Osteocyte (in vitro differentiated cells): ENCODE measurements around the gene TNFRSF21. TPM values are rescaled to one million over a fixed set of nuclear protein-coding genes. Genes with fewer than 3 reads are reported as not detected.
"Not testable (repeated sequence)": the region's sequence is repeated elsewhere in the genome, so short reads cannot be mapped to it uniquely, and the experiment has no call there.

ENCODE experiments used
- DNase-seq: peaks from one replicate; pipeline ENCODE4 v3.0.0; 2021; ENCODE audit warnings: mixed read lengths; ENCODE audit not compliant: unreplicated experiment; ENCODE audit errors: extremely low spot score
- H3K27ac Mint-ChIP-seq: one replicate; pipeline ENCODE4 v1.8.0; 2021; ENCODE audit warnings: mild to moderate bottlenecking, mixed read lengths; ENCODE audit not compliant: unreplicated experiment
- H3K27me3 Mint-ChIP-seq: one replicate; pipeline ENCODE4 v1.8.0; 2021; ENCODE audit warnings: mixed read lengths; ENCODE audit not compliant: unreplicated experiment
- H3K36me3 Mint-ChIP-seq: one replicate; pipeline ENCODE4 v1.8.0; 2021; ENCODE audit warnings: mixed read lengths; ENCODE audit not compliant: unreplicated experiment
- H3K4me1 Mint-ChIP-seq: one replicate; pipeline ENCODE4 v1.8.0; 2021; ENCODE audit warnings: mixed read lengths; ENCODE audit not compliant: unreplicated experiment
- H3K4me3 Mint-ChIP-seq: one replicate; pipeline ENCODE4 v1.8.0; 2021; ENCODE audit warnings: mild to moderate bottlenecking, moderate library complexity, mixed read lengths; ENCODE audit not compliant: unreplicated experiment
- H3K9me3 Mint-ChIP-seq: one replicate; pipeline ENCODE4 v1.8.0; 2021; ENCODE audit warnings: mixed read lengths; ENCODE audit not compliant: unreplicated experiment
- total RNA-seq: library from RNA; stranded (reverse); gene quantifications from 2 replicates; pipeline ENCODE4 v1.2.1, GENCODE V29; 2021
- TF ChIP-seq, protein P1 (sequence below): fragments of 200-600 bp; sonication (generic); IDR thresholded peaks from 2 replicates; pipeline ENCODE4 v1.5.0; 2021; ENCODE audit warnings: antibody characterized with exemption, mild to moderate bottlenecking, moderate library complexity

Gene TNFRSF21
- total RNA-seq, 1 donor from 2014 or later: 2.5 TPM

DNA sequence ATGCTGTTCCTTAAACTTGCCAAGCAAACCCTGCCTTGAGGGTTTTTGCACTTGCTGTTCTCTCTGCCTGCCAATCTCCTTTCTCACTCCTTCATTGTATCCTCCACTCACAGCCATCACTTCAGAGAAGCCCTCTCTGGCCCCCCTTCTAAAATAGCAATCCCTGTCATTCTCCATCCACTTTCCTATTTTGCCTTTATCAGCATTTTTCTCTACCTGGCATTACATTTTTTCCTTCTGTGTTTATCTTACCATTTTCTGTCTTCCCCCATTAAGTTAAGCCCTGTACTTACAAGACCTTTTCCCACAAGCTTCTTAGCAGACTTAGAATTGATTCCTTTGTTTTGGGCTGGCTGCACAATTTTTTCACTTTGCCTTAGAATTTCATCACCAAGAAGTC is 26.6 kb upstream of the TNFRSF21 start:
- TF ChIP-seq, protein P1, sequence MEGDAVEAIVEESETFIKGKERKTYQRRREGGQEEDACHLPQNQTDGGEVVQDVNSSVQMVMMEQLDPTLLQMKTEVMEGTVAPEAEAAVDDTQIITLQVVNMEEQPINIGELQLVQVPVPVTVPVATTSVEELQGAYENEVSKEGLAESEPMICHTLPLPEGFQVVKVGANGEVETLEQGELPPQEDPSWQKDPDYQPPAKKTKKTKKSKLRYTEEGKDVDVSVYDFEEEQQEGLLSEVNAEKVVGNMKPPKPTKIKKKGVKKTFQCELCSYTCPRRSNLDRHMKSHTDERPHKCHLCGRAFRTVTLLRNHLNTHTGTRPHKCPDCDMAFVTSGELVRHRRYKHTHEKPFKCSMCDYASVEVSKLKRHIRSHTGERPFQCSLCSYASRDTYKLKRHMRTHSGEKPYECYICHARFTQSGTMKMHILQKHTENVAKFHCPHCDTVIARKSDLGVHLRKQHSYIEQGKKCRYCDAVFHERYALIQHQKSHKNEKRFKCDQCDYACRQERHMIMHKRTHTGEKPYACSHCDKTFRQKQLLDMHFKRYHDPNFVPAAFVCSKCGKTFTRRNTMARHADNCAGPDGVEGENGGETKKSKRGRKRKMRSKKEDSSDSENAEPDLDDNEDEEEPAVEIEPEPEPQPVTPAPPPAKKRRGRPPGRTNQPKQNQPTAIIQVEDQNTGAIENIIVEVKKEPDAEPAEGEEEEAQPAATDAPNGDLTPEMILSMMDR: no peak
- Mint-ChIP-seq H3K9me3 (no peaks in the 10 kb centered on the region), H3K4me3 (no peak overlapping the region), H3K27me3 (peaks cover 2% of the 10 kb centered on the region), H3K4me1 (no peaks in the 10 kb centered on the region), H3K27ac (no peak overlapping the region), H3K36me3 (no peaks in the 10 kb centered on the region)
- no peak for DNase-seq

GRCh38 chr6:47335466-47335865 is 25.8 kb upstream of the TNFRSF21 start:
- Mint-ChIP-seq H3K4me1 (no peaks in the 10 kb centered on the region), H3K9me3 (no peaks in the 10 kb centered on the region), H3K27me3 (peaks cover 9% of the 10 kb centered on the region), H3K36me3 (no peaks in the 10 kb centered on the region), H3K27ac (no peak overlapping the region), H3K4me3 (no peak overlapping the region)
- DNase-seq: no peak
- TF ChIP-seq, protein P1: no peak

DNA sequence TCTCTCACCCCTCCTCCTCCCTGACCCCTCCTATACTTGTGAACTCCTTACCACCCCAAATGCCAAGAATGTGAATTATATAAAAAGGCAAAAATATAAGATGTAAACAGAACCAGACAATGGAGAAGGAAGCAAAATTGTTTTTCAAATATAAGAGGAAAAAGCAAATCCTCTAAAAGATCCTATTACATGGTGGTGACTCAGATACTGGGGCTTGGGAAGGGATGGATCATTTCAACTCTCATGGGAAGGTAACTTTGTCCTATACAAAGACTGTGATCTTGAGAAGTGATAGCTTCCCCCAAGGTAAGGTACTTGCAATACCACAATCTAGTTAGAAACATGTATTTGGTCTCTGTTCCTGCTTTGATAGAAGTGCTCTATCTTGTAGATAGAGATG is 24.6 kb upstream of the TNFRSF21 start:
- H3K27me3 Mint-ChIP-seq: peaks cover 16% of the 10 kb centered on the region
- H3K9me3 Mint-ChIP-seq: peaks cover under 1% of the 10 kb centered on the region
- TF ChIP-seq, protein P1: no peak
- no peaks in the 10 kb centered on the region for H3K4me1 Mint-ChIP-seq
- H3K4me3 Mint-ChIP-seq: no peak overlapping the region
- H3K36me3 Mint-ChIP-seq: no peaks in the 10 kb centered on the region
- H3K27ac Mint-ChIP-seq: no peak overlapping the region
- no peak for DNase-seq

GRCh38 chr6:47328606-47329005 is 18.9 kb upstream of the TNFRSF21 start:
- not testable (repeated sequence) for DNase-seq, H3K27ac Mint-ChIP-seq, H3K4me3 Mint-ChIP-seq, H3K36me3 Mint-ChIP-seq, H3K9me3 Mint-ChIP-seq, H3K4me1 Mint-ChIP-seq
- peaks cover 14% of the 10 kb centered on the region for H3K27me3 Mint-ChIP-seq

DNA sequence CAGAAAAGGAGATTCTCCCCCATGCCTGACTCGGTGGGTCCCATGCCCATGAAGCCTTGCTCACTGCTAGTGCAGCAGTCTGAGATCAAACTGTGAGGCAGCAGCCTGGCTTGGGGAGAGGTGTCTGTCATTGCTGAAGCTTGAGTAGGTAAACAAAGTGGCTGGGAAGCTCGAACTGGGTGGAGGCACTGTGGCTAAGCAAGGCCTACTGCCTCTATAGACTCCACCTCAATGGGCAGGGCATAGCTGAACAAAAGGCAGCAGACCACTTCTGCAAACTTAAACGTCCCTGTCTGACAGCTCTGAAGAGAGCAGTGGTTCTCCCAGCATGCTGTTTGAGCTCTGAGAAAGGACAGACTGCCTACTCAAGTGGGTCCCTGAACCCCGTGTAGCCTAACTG is 18.4 kb upstream of the TNFRSF21 start:
- not testable (repeated sequence) for H3K36me3 Mint-ChIP-seq, H3K4me3 Mint-ChIP-seq, H3K4me1 Mint-ChIP-seq, H3K27ac Mint-ChIP-seq, H3K9me3 Mint-ChIP-seq, DNase-seq
- H3K27me3 Mint-ChIP-seq: peaks cover 14% of the 10 kb centered on the region

DNA sequence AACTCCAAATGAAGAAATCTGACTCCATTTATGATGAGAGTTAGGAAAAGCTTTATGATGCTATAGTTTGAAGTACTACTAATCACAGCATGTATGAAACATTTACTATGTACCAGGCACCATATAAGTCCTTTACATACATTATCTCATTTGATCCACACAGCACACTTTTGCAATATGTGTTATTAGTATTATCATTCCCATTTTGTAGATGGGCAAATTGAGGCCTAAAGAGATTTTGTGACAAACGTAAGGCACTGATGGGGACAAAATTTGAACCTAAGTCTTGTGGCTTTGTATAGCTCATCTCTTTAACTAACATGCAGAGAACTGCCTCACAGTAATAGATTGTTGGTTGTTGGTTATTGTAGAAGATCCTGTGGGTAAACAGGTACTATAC is 14.2 kb upstream of the TNFRSF21 start:
- Mint-ChIP-seq H3K36me3 (no peaks in the 10 kb centered on the region), H3K27ac (no peak overlapping the region), H3K4me1 (no peaks in the 10 kb centered on the region), H3K4me3 (no peak overlapping the region), H3K27me3 (peaks cover 3% of the 10 kb centered on the region), H3K9me3 (peaks cover under 1% of the 10 kb centered on the region)
- TF ChIP-seq, protein P1: no peak
- DNase-seq: no peak
